ENCODE measurements around the gene MAP2K3. TPM values are rescaled to one million over a fixed set of nuclear protein-coding genes. Genes with fewer than 3 reads are reported as not detected.
"Not testable (repeated sequence)": the region's sequence is repeated elsewhere in the genome, so short reads cannot be mapped to it uniquely, and the experiment has no call there.

Gene MAP2K3
- total and polyA plus RNA-seq, 12 donors, result 6.4 to 64.8 (median 32.2) TPM

DNA sequence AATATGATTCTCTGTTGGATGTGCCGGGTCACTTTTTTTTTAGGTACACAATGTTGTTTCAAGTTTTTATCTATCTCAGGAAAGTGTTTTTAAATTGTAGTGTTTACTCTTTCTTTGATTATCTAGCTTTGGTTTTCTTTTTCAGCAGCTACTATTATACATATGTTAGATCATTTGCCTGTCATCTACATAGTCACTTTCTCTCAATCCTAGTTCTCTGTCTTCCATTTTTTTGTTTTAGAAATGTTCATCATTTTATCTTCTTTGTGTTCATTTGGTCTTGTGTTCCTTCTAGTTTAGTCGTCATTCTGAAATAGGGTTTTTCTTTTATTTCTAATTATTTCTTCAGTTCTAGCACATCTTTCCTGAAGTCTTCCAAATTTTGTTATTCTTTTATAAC lies 44.3 kb downstream of the MAP2K3 start:
- H3K27ac ChIP-seq; H3K27me3 ChIP-seq; H3K36me3 ChIP-seq (replicated peaks in 1 of 2); H3K4me3 ChIP-seq; intact Hi-C loops (cut with DNase I); H3K4me1 ChIP-seq (replicated peaks in 1 of 2); H3K9me3 ChIP-seq (replicated peaks in 1 of 3); DNase-seq: not testable (repeated sequence)
- WGBS, 4 donors, result 64 to 83% (median 70%) methylated on average over 2 of the region's 2 CpGs

DNA sequence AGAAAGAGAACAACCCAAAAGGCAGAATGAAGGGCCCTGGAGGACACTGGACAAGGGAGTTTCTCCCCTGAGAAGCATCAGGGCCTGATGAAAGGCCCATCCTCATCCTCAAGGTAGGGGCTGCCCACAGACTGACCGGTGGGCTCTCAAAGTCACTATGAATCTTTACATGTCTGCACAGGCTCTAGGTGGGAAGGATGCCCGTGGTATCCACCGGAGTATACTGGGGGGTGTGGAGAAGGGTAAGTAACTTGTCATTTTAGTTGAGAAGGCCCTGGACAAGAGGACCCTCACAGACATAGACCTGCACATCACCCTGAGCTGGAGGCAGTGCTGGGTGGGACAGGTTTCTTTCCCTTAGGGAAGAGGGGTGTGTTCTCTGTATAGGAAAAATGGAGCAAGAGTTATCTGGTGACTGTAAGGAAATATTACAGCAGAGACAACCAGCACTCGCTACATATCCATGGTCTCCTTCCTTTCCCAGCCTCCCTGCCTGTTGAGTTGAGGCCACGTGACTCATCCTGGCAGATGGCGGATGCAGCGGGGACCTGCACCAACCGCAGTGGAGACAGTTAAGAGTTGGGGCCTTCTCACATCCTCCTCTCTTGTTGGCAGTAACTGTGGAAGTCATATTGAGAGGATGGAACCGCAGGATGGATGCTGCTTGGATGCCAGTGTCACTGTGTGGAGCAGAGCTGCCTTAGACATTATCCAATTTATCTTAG lies 46.1 kb downstream of the MAP2K3 start:
- Histone ChIP-seq H3K27me3 (no peaks in the 10 kb centered on the region), H3K4me1 (replicated peaks in 1 of 2) (no peaks in the 10 kb centered on the region), H3K27ac (no peak overlapping the region), H3K9me3 (replicated peaks in 1 of 3) (no peaks in the 10 kb centered on the region), H3K36me3 (replicated peaks in 1 of 2) (no peaks in the 10 kb centered on the region), H3K4me3 (no peak overlapping the region)
- no peak for DNase-seq
- WGBS, 4 donors, result 73 to 89% (median 80%) methylated on average over 9 of the region's 9 CpGs
- no peak for TF ChIP-seq POLR2A (IDR thresholded peaks at IDR 0.05)
- TF ChIP-seq, protein P1, sequence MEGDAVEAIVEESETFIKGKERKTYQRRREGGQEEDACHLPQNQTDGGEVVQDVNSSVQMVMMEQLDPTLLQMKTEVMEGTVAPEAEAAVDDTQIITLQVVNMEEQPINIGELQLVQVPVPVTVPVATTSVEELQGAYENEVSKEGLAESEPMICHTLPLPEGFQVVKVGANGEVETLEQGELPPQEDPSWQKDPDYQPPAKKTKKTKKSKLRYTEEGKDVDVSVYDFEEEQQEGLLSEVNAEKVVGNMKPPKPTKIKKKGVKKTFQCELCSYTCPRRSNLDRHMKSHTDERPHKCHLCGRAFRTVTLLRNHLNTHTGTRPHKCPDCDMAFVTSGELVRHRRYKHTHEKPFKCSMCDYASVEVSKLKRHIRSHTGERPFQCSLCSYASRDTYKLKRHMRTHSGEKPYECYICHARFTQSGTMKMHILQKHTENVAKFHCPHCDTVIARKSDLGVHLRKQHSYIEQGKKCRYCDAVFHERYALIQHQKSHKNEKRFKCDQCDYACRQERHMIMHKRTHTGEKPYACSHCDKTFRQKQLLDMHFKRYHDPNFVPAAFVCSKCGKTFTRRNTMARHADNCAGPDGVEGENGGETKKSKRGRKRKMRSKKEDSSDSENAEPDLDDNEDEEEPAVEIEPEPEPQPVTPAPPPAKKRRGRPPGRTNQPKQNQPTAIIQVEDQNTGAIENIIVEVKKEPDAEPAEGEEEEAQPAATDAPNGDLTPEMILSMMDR (IDR thresholded peaks at IDR 0.05), result no peak
- intact Hi-C loops (cut with DNase I), result no loop called here

DNA sequence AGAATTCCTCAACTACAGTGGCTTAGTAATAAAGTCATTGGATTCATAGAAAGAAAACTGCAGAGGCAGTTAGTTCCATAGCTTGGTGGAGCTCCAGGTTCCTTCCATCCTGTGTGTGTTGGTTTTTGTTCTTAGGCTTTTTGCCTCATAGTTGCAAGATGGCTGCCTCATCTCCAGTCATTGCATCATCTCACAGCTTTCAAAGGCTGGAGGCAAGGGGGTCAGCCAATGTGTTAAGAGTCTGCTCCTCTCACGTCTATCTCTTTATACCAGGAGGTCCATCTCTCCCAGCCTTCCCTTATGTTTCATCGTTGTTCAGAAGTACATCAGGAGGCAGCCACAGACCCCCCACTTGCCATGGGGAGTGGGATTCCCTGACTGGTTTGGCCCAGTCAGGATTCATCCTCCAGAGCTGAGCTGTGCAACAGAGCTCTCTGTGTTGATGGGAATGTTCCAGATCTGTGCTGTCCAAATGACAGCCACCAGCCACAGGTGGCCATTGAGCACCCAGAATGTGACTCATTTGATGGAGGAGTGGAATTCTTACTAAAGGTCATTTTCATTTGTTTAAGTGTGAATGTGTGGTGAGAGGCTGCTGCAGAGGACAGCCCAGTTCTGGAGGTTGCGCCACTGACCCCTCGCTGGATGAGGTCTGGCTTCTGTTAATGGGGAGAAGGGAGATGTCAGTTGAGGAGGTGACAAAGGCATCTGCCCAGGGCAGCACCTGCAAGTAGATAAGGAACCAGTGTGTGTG lies 52.2 kb downstream of the MAP2K3 start:
- DNase-seq; H3K9me3 ChIP-seq (replicated peaks in 1 of 3); H3K4me3 ChIP-seq; intact Hi-C loops (cut with DNase I); H3K36me3 ChIP-seq (replicated peaks in 1 of 2); H3K4me1 ChIP-seq (replicated peaks in 1 of 2); H3K27me3 ChIP-seq: not testable (repeated sequence)
- 68 to 82% (median 77%) methylated on average over 4 of the region's 4 CpGs for WGBS, 4 donors
- H3K27ac ChIP-seq, result peak overlapping the region in 1 of 5 donors; percentile 40

DNA sequence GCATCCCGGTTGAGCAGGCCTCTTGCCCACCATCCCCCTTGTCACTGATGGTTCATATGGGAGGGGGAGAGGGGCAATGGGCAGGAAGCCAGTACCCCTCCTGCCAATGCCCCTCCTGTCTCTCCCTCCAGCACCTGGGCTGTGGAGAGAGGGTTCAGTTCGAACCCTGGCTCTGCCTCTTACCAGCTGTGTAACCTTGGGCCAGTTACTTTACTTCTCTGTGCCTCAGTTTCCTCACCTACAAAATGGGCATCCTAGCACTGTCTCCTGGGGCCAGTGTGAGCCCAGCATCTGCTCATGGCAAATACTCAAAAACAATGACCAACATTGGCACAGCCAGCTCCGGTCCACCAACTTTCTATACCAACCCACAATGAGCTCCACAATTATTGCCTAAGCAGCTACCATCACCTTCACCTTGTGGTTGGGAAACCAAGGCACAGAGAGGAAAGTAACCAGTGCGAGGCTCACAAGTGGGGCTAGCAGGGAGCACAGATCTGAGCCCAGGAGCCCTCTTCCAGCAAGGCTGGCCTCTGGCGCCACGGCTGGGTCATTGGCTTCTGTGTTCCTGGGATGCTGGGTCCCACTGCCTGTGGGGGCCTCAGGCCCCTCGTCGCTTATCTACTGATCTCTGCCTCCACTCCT lies 53.6 kb downstream of the MAP2K3 start:
- H3K9me3 ChIP-seq (replicated peaks in 1 of 3); H3K27me3 ChIP-seq; H3K36me3 ChIP-seq (replicated peaks in 1 of 2); H3K4me1 ChIP-seq (replicated peaks in 1 of 2); H3K4me3 ChIP-seq; intact Hi-C loops (cut with DNase I); DNase-seq: not testable (repeated sequence)
- WGBS, 4 donors, result 64 to 72% (median 70%) methylated on average over 8 of the region's 8 CpGs
- peak overlapping the region in 1 of 5 donors; percentile 34 for H3K27ac ChIP-seq

DNA sequence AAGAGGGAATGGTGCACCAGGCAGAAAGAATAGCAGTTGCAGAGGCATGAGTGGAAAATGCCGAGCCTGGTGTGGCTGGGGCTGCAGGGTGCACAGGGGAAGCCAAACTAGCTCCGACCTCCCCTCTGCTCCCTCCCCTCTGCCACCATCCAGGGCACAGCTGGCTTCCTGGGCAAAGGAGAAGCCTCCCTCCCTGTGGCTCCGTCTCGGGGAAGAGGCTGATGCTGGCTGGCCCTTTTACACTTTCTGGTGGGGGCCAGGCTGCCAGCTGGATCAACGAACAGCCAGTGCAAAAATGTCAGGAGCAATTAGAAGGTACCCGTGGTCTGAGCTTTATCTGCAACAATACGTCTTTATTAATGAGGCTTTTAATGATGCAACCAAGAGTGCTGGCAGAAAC lies 54.5 kb downstream of the MAP2K3 start:
- Histone ChIP-seq H3K4me3 (no peak overlapping the region), H3K4me1 (replicated peaks in 1 of 2) (no peaks in the 10 kb centered on the region), H3K36me3 (replicated peaks in 1 of 2) (no peaks in the 10 kb centered on the region), H3K27me3 (no peaks in the 10 kb centered on the region), H3K27ac (no peak overlapping the region), H3K9me3 (replicated peaks in 1 of 3) (no peaks in the 10 kb centered on the region)
- peak in 1 of 7 donors; percentile 39 for DNase-seq
- intact Hi-C loops (cut with DNase I), result no loop called here
- 44 to 54% (median 49%) methylated on average over 7 of the region's 7 CpGs for WGBS, 4 donors
- TF ChIP-seq, protein P1 (IDR thresholded peaks at IDR 0.05), result no peak
- no peak for TF ChIP-seq POLR2A (IDR thresholded peaks at IDR 0.05)

DNA sequence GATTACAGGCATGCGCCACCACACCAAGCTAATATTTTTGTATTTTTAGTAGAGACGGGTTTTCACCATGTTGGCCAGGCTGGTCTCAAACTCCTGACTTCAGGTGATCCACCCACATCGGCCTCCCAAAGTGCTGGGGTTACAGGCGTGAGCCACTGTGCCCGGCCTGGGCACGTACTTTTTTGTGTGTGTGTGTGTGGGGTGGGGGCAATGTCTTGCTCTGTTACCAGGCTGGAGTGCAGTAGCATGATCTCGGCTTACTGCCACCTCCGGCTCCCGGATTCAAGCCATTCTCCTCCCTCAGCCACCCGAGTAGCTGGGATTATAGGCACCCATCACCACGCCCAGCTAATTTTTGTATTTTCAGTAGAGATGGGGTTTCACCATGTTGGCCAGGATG lies 55.1 kb downstream of the MAP2K3 start:
- peak in 1 of 7 donors; percentile 10 for DNase-seq
- H3K4me3 ChIP-seq; H3K36me3 ChIP-seq (replicated peaks in 1 of 2); H3K9me3 ChIP-seq (replicated peaks in 1 of 3); H3K27me3 ChIP-seq; intact Hi-C loops (cut with DNase I); H3K4me1 ChIP-seq (replicated peaks in 1 of 2); H3K27ac ChIP-seq: not testable (repeated sequence)
- 82 to 91% (median 88%) methylated on average over 8 to 11 of the region's 11 CpGs for WGBS, 4 donors

DNA sequence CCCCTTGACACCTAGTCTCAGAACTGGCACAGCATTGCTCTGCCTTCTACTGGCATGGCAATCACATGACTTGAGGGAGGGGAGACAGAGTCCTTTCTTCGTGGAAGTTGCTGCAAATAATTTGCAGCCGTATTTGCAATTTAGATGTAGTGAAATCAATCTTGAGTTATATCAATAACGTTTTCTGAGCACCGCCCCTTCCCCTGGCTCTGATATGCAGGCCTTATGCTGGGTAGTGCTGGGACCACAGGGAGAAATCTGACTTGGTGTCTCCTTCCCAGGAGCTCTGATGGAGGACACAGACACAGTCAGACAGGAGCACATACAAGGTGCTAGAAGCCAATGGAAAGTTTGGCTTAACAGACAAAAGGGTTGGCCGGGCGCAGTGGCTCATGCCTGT lies 55.9 kb downstream of the MAP2K3 start:
- WGBS, 4 donors, result 81 to 91% (median 83%) methylated on average over 6 of the region's 6 CpGs
- H3K27ac ChIP-seq; H3K4me1 ChIP-seq (replicated peaks in 1 of 2); H3K27me3 ChIP-seq; H3K4me3 ChIP-seq; DNase-seq; H3K9me3 ChIP-seq (replicated peaks in 1 of 3); intact Hi-C loops (cut with DNase I); H3K36me3 ChIP-seq (replicated peaks in 1 of 2): not testable (repeated sequence)

DNA sequence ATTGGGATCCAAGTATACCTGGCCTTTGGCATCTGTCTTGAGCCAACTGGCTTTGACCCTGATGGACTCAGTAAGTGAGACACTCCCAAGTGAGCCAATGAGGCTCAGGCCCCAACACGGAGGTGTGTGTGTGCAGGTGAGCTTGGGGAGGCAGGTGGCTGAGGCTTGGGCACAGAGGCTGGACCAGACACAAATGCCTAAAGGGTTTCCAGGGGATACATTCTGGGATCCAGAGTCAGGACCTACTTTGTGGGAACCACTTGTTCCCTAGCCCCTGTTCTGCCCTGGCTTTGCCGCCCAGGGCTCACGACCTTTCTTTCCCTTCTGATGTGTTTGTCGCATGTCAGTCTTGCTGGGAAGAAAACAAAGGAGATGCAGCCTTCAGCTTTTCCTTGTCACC lies 56.8 kb downstream of the MAP2K3 start:
- H3K27ac ChIP-seq; intact Hi-C loops (cut with DNase I); H3K36me3 ChIP-seq (replicated peaks in 1 of 2); DNase-seq; H3K4me3 ChIP-seq; H3K27me3 ChIP-seq; H3K9me3 ChIP-seq (replicated peaks in 1 of 3); H3K4me1 ChIP-seq (replicated peaks in 1 of 2): not testable (repeated sequence)
- WGBS, 4 donors, result 71 to 92% (median 85%) methylated on average over 2 to 4 of the region's 4 CpGs

Data from adrenal gland (tissue), 12 donors.